NT2/D1 (cell line): ENCODE data around the gene RSPO4.

Experiments used
- DNase-seq: peaks from one replicate; pipeline ENCODE4 v3.0.0-alpha.2; 2011; ENCODE audit warnings: low read depth, low spot score
- H3K27me3 ChIP-seq: 2 replicates; pipeline ENCODE4 v1.6.0; 2011; ENCODE audit warnings: mild to moderate bottlenecking; ENCODE audit not compliant: insufficient read length, insufficient read depth
- H3K36me3 ChIP-seq: 2 replicates; pipeline ENCODE4 v1.6.1; 2011; ENCODE audit warnings: mild to moderate bottlenecking, low read length, mixed read lengths; ENCODE audit not compliant: insufficient read depth, insufficient read length
- H3K4me1 ChIP-seq: 2 replicates; pipeline ENCODE4 v1.5.1; 2011; ENCODE audit not compliant: insufficient read depth, insufficient read length
- H3K4me3 ChIP-seq: 2 replicates; pipeline ENCODE4 v1.5.1; 2011; ENCODE audit warnings: low read depth; ENCODE audit not compliant: insufficient read length
- H3K9ac ChIP-seq: 2 replicates; pipeline ENCODE4 v1.6.0; 2011; ENCODE audit warnings: low read depth; ENCODE audit not compliant: insufficient read length
- H3K9me3 ChIP-seq: 2 replicates; pipeline ENCODE4 v1.5.1; 2011; ENCODE audit warnings: mild to moderate bottlenecking, low read length; ENCODE audit not compliant: insufficient read depth
- SUZ12 ChIP-seq: IDR thresholded peaks from 2 replicates; pipeline ENCODE4 v1.6.1; 2011; ENCODE audit not compliant: insufficient read length, insufficient read depth; ENCODE audit errors: extremely low read depth
- YY1 ChIP-seq: IDR thresholded peaks from 2 replicates; pipeline ENCODE4 v1.6.1; 2011; ENCODE audit not compliant: insufficient read length, insufficient read depth
- ZNF274 ChIP-seq: IDR thresholded peaks from 2 replicates; pipeline ENCODE4 v1.6.1; 2011; ENCODE audit warnings: mild to moderate bottlenecking, low read depth, low read length

Gene RSPO4

GRCh38 chr20:1015181-1015580 is 13.1 kb upstream of the RSPO4 start:
- TF ChIP-seq SUZ12 (no peak), ZNF274 (no peak)
- H3K4me1 ChIP-seq: peaks cover 3% of the 10 kb centered on the region
- no peak overlapping the region for H3K4me3 ChIP-seq
- DNase-seq: no peak
- H3K9me3 ChIP-seq: no peaks in the 10 kb centered on the region
- no peaks in the 10 kb centered on the region for H3K27me3 ChIP-seq
- H3K9ac ChIP-seq: no peak overlapping the region
- H3K36me3 ChIP-seq: no peaks in the 10 kb centered on the region

- Histone ChIP-seq H3K27me3 (no peaks in the 10 kb centered on the region), H3K36me3 (no peaks in the 10 kb centered on the region), H3K9ac (no peak overlapping the region), H3K4me3 (no peak overlapping the region), H3K4me1 (peaks cover 3% of the 10 kb centered on the region), H3K9me3 (no peaks in the 10 kb centered on the region)
- TF ChIP-seq ZNF274 (no peak), SUZ12 (no peak), YY1 (no peak)
- DNase-seq: no peak
These were observed 12.4 kb upstream of the RSPO4 start for GRCh38 chr20:1014471-1014870.

DNA sequence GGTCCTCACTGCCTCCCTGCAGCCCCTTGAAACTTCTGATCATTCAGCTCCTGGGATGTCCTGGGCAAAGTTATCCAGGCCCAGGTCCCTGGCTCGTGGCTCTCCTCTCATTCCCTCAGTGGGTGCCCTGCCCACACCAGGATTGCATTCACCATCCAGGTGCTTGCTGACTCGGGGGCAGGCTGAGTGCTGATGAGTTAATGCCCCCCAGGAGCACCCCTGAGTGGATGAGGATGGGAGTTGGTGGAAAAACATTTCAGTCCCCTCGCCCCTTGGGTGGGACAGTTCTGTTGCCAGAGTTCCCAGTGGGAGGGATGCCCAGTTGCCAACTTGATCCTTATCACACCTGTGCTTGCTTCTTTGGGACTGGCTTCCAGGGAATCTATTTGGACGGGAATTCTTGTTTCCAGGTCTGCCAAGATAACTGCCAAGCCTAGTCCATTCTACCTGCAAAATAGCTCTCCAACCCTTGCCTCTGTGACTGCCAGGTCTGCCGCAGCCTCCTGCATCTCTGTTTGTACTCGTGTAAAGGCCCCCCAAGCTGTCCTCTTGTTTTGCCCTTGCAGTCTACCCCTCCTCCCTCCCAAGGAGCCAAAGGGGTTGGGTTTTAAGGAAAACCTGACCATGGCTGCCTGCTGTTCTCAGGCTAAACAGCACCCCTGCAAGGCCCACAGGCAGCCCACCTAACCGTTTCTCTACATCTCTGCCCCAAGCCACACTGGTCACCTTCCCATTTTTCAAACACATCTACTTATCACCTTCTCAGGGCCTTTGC is 11.6 kb upstream of the RSPO4 start:
- no peaks in the 10 kb centered on the region for H3K36me3 ChIP-seq
- no peak for TF ChIP-seq ZNF274
- no peak for TF ChIP-seq SUZ12
- TF ChIP-seq YY1: no peak
- no peak overlapping the region for H3K4me3 ChIP-seq
- H3K27me3 ChIP-seq: no peaks in the 10 kb centered on the region
- H3K4me1 ChIP-seq: peaks cover 3% of the 10 kb centered on the region
- H3K9me3 ChIP-seq: no peaks in the 10 kb centered on the region
- no peak overlapping the region for H3K9ac ChIP-seq
- DNase-seq: no peak

- no peak overlapping the region for H3K9ac ChIP-seq
- TF ChIP-seq ZNF274 (no peak), SUZ12 (no peak), YY1 (no peak)
- no peak for DNase-seq
- H3K27me3 ChIP-seq: no peaks in the 10 kb centered on the region
- H3K36me3 ChIP-seq: no peaks in the 10 kb centered on the region
- no peaks in the 10 kb centered on the region for H3K9me3 ChIP-seq
- H3K4me1 ChIP-seq: peaks cover 3% of the 10 kb centered on the region
- no peak overlapping the region for H3K4me3 ChIP-seq
These were observed 10.5 kb upstream of the RSPO4 start for GRCh38 chr20:1012359-1013168.

DNA sequence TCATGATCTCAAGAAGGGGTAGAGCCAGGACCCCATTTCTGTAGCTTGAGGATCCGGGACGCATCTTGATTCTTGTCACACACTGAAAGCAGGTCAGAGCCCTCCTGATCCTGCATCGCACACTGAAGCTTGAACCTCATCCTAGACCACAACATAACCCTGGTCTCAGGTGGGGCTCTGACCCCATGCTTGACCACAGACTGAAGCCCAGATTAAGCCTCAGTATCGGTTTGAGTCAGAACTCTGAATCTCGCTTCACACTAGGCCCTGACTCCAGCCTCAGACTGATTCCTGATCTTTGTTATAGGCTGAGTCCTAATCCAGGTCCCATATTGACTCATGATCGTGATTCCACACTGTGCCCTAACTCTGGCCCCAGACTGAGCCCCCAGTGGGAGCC is 8.5 kb upstream of the RSPO4 start:
- Histone ChIP-seq H3K27me3 (no peaks in the 10 kb centered on the region), H3K9me3 (no peaks in the 10 kb centered on the region), H3K9ac (no peak overlapping the region), H3K4me1 (peaks cover 3% of the 10 kb centered on the region), H3K4me3 (no peak overlapping the region), H3K36me3 (no peaks in the 10 kb centered on the region)
- TF ChIP-seq ZNF274: no peak
- no peak for TF ChIP-seq YY1
- TF ChIP-seq SUZ12: no peak
- DNase-seq: no peak

DNA sequence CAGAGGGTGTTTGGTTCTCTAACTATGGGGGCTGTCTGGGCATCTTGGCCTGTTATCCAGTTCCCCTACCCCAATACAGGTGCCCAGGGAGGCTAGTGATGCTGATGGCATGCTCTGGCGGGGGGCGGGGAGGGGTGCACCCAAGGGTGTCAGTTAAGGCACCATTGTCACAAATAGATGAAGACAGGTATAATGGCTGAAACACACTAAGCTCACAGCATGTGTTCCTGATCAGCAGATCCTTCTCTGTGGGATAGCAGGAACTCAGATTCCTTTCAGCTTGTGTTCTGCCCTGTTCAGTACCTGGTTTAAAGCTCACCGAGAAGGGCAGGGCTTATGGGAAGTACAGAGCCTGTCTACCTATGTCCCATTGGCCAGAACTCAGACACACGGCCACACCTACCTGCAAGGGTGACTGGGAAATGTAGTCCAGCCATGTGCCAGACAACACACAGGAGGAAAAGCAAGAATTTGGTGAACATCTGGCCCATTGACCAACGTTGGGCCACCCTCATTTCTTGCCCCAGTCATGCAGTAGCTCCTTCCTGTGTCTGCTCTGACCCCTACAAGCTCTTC is 3.4 kb upstream of the RSPO4 start:
- Histone ChIP-seq H3K27me3 (peaks cover 25% of the 10 kb centered on the region), H3K9me3 (no peaks in the 10 kb centered on the region), H3K4me3 (no peak overlapping the region), H3K9ac (no peak overlapping the region), H3K4me1 (no peaks in the 10 kb centered on the region), H3K36me3 (no peaks in the 10 kb centered on the region)
- DNase-seq: peak; percentile 75
- TF ChIP-seq YY1: no peak
- no peak for TF ChIP-seq ZNF274
- no peak for TF ChIP-seq SUZ12

DNA sequence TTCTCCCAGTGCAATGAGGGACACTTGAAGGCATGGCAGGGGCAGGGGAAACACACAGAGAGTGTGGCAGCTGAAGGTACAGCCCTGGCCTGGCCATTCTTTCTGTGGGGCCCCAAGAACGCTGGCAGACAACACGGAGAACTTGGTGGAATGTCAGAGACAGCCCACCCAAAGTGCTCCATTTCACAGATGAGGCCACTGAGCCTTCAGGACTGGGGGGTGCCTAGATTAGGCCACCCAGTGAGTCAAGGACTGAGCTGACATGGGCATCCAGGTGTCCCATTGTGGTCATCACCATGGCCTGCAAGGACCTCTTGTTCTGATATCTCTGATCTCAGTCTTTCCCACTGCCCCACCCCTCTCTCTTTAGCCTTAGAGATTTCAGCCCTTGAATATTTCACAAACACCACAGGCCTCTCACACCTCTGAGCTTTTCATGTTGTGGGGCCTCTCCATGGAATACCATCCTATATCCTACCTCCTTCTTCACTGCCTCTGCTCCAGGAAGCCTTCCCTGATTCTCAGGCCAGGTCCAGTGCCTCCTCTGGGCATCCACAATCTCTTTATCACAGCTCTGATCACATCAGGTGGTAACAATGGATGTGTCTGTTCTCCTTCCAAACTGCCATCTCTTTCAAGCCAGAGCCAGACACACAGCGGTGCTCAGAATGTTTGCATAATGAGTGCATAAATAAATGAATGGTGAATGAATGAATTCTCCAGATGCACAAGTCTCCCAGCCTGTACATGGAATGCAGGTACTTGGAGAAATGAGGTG is 2.0 kb upstream of the RSPO4 start:
- Histone ChIP-seq H3K9me3 (no peaks in the 10 kb centered on the region), H3K9ac (no peak overlapping the region), H3K27me3 (peaks cover 26% of the 10 kb centered on the region), H3K36me3 (no peaks in the 10 kb centered on the region), H3K4me3 (no peak overlapping the region), H3K4me1 (no peaks in the 10 kb centered on the region)
- no peak for DNase-seq
- no peak for TF ChIP-seq ZNF274
- no peak for TF ChIP-seq YY1
